Epithelial cell of proximal tubule (primary cell): ENCODE measurements around the gene ENAM. TPM values are rescaled to one million over a fixed set of nuclear protein-coding genes. Genes with fewer than 3 reads are reported as not detected.

ENCODE experiments used
- DNase-seq: peaks from one replicate; pipeline ENCODE4 v3.0.0-alpha.2; 2011; ENCODE audit warnings: low read depth
- H3K4me3 ChIP-seq: 2 replicates; pipeline ENCODE4 v1.5.1; 2011; ENCODE audit warnings: low read depth, mild to moderate bottlenecking, low read length
- total RNA-seq: library from RNA; depleted of rRNA; stranded (reverse); fragments of >200 nt; gene quantifications from 2 replicates; pipeline ENCODE4 v1.2.3, GENCODE V29; 2015
- TF ChIP-seq, protein P1 (sequence below): conservative IDR thresholded peaks from 2 replicates; pipeline ENCODE4 v1.5.1; 2012; ENCODE audit warnings: low read depth, mild to moderate bottlenecking, low read length

ENAM gene
- total RNA-seq, 1 donor from 2014 or later = 0.23 TPM

DNA sequence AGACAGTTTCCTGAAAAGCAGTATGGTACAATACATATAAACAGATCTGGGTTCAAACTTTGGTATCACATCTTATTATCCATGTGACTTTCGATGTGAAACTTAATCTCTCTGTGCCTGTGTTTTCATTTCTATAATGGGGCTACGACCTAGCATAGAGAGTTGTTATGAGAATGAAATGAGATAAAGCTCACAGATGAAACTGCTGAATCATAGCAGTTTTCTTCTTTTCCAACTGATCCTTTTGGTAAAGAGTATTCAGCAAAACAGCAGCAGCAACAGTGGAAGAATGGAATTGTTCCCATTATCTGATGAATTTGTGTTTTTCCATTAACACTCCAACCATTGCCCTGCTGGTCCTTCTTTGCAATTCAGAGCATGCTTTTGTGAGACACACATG is 20.2 kb upstream of the ENAM start:
- TF ChIP-seq, protein P1, sequence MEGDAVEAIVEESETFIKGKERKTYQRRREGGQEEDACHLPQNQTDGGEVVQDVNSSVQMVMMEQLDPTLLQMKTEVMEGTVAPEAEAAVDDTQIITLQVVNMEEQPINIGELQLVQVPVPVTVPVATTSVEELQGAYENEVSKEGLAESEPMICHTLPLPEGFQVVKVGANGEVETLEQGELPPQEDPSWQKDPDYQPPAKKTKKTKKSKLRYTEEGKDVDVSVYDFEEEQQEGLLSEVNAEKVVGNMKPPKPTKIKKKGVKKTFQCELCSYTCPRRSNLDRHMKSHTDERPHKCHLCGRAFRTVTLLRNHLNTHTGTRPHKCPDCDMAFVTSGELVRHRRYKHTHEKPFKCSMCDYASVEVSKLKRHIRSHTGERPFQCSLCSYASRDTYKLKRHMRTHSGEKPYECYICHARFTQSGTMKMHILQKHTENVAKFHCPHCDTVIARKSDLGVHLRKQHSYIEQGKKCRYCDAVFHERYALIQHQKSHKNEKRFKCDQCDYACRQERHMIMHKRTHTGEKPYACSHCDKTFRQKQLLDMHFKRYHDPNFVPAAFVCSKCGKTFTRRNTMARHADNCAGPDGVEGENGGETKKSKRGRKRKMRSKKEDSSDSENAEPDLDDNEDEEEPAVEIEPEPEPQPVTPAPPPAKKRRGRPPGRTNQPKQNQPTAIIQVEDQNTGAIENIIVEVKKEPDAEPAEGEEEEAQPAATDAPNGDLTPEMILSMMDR = no peak
- no peak overlapping the region for H3K4me3 ChIP-seq
- no peak for DNase-seq

DNA sequence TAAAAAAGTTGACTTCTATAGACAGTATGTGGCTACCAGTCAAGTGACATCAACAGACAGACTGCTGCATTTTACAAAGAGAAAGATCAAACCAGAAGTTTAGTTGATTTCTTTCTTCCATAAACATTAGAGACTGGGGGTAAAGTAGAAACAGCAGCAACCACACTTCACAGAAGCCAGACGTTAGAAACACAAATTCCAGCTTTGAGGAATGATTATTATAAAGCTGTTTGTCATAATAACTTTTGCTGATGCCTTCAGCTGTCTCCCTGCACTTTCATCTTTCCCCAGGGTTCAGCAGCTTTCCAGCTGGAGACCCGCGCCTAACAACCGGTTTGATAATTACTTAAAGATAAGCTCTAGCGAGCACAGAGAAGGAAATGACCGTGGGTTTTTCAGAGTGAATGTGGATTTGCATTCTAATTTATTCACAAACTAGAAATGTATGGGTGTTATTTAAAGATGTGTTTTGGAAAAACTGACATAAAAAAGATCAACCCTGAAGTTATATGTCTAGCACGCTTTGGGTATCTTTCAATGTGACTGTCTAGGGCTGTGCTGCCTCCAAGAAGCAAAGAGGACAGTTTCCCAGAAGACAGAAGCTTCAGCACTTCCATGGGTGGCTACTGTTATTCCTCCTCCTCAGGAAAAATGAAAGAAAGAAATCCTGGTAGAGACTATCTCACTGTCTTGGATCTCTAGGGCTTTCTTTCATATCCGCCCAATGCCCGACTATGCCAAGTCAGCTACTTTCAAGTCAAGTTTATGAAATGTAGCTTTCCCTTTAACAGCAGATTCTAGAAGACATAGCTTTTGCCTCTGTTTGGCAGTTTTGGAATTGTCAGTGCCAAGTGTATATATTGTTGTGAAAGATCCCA is 15.0 kb upstream of the ENAM start:
- H3K4me3 ChIP-seq = peak overlapping the region; percentile 45
- TF ChIP-seq, protein P1 = no peak
- peak; percentile 47 for DNase-seq

DNA sequence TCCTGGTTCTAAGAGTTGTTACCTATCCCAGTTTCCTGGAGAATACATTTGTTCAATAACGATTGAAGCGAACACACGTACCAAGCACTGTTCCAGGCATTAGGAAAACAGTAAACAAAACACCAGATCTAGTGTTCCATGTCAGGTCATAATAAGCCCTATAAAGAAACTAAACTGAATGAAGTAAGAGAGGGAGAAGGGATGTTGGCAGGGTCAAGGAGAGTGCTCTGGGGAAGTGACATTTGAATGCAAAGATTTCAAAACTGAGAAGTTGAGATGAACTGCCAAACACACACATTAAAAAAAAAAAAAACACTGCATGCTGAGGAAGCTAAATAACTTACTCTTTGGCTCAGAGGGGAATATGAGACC is 14.4 kb upstream of the ENAM start:
- DNase-seq = no peak
- peak overlapping the region; percentile 45 for H3K4me3 ChIP-seq
- TF ChIP-seq, protein P1 = no peak

DNA sequence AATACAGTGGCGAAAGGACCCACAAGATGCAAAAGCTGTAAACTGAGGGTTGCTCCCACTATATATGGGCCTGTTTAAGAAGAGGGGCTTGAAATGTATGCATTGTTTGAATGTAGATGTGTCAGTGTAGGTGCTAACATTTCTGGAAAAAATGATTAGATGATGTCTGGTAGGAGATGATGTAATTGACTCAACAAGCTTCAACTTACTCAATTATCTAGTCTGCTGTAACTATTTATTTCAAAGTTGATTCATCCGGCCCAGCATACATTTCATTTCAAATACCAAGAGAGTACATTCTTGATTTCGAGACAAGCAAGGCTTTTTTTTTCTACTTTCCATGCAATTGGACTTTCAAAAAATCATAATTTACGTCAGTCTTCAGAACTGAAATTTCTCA is 9.3 kb upstream of the ENAM start:
- no peak for DNase-seq
- TF ChIP-seq, protein P1 = no peak
- H3K4me3 ChIP-seq = no peak overlapping the region

DNA sequence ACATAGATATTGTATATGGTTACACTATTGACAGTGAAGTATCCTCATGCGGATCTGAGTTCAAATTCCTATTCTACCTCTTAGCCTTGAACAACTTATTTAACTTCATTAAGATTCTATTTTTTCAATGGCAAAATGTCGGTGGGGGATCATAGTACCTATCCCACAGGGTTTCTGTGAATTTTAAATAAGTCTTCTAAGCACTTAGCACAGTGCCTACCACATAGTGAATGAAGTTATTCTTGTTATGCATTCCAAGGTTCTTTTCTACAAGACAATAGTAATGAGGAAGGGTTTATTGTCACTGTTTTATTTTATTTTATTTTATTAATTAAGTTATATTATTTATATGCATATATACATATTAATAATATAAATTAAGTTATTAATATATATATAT is 8.8 kb upstream of the ENAM start:
- H3K4me3 ChIP-seq = no peak overlapping the region
- TF ChIP-seq, protein P1 = no peak
- DNase-seq = no peak

DNA sequence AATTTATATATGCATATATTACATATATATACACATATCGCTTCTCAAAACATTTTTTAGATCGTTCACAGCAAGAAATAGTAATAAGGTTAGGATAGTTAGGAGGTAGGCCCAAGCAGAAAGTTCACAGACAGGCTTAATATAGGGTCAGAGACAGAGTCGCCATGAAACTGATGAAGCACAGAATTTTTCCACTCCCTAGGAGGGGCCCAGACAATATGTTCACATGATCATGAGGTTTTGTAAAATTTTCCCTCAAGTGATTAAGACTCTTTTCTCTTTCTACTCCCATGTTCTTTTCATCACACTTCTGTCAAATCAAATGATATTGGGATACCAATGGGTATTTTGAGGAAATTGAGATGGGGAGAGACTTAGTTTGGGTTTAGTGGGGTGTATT is 5.2 kb upstream of the ENAM start:
- TF ChIP-seq, protein P1 = no peak
- H3K4me3 ChIP-seq = no peak overlapping the region
- no peak for DNase-seq

DNA sequence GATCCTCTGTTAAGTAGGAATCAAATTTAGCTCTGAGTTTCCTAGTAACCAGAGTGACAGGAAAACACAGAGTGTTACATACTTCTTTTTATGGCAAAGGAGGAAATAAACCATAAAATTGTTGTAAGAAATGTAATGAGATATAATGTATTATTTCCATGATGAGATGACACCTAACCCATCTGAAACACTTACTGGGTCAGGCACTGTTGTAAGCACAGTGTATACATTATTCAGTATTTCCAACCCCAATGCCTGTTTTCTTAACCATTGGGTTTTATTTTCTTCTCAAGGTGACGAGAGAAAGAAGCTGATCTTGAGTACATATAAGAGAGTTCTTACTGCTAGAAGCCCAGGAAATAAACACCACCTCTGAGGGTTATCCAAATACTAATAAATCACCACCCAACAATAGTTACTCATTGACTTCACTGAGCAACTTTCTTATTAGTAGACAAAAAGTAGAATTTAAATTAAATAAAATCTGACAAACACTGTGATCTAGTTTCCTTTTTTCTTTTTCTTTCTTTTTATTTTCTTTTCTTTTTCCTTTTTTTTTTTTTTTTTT is 4.2 kb upstream of the ENAM start:
- TF ChIP-seq, protein P1 = no peak
- no peak overlapping the region for H3K4me3 ChIP-seq
- no peak for DNase-seq
